Body of pancreas (tissue), 4 donors: ENCODE measurements around the gene SLC6A20.

Source experiments
- POLR2A ChIP-seq, 3 donors: fragments of 450-650 bp; IDR thresholded peaks; one replicate each; pipeline ENCODE4 v1.6.1; 2016; ENCODE audit warnings: antibody characterized with exemption in 3 of 3, mild to moderate bottlenecking in 2 of 3
- TF ChIP-seq, protein P1 (sequence below), 7 experiments: fragments of 450-650 bp in 4 of 7; fragments of 200-600 bp in 3 of 7; sonication (generic) in 3 of 7; IDR thresholded peaks; one replicate each; pipeline ENCODE4 v1.5.1; 2016 to 2019; ENCODE audit warnings: antibody characterized with exemption in 7 of 7

DNA sequence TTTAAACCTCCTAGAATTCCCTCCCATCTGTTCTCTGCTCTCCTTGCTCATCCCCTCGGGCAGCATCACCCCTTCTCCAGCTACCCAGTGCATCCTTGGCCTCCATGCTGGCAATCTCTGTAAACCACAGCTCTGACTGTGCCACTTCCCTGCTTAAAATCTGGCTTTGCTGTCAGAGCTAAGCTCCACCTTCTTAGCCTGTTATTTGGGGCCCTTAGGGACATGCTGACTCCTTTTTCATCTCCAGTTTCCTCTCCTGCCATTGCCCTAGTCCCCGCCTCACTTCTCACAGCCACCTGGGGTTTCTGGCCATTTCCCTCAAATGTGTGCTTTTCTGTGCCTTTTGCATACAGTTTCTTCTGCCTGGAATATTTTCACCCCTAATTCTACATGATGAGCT is 5.7 kb downstream of the SLC6A20 start:
- TF ChIP-seq, protein P1, sequence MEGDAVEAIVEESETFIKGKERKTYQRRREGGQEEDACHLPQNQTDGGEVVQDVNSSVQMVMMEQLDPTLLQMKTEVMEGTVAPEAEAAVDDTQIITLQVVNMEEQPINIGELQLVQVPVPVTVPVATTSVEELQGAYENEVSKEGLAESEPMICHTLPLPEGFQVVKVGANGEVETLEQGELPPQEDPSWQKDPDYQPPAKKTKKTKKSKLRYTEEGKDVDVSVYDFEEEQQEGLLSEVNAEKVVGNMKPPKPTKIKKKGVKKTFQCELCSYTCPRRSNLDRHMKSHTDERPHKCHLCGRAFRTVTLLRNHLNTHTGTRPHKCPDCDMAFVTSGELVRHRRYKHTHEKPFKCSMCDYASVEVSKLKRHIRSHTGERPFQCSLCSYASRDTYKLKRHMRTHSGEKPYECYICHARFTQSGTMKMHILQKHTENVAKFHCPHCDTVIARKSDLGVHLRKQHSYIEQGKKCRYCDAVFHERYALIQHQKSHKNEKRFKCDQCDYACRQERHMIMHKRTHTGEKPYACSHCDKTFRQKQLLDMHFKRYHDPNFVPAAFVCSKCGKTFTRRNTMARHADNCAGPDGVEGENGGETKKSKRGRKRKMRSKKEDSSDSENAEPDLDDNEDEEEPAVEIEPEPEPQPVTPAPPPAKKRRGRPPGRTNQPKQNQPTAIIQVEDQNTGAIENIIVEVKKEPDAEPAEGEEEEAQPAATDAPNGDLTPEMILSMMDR (IDR thresholded peaks at IDR 0.05), result no peak
- TF ChIP-seq POLR2A (IDR thresholded peaks at IDR 0.05), result no peak
